Mesenteric fat pad (tissue), 1 donor: ENCODE data around the gene MXI1. TPM values are rescaled to one million over a fixed set of nuclear protein-coding genes. Genes with fewer than 3 reads are reported as not detected.

Source experiments
- total RNA-seq: library from RNA; stranded (reverse); fragmentation: NEBNext Ultra II Directional; extraction: Animal tissue kit (Norgen Biotek cat#: 25700); gene quantifications from one replicate; pipeline ENCODE4 v1.2.1, GENCODE V29; 2021
- donor health status: DM: yes; HTN: yes; CAD: no.

MXI1 gene
- total RNA-seq, 1 donor from 2014 or later, result 23.7 TPM

Other genes starting within 250 kb of the MXI1 start
- 89.6 TPM for gene ADD3, start 199.6 kb upstream of the MXI1 start, total RNA-seq
- 26.1 TPM for gene SMNDC1, start 97.3 kb downstream of the MXI1 start, total RNA-seq